Kidney glomerular epithelial cell (primary cell): Measurements from ENCODE around the gene WDR11.
"Not testable (repeated sequence)": the region's sequence is repeated elsewhere in the genome, so short reads cannot be mapped to it uniquely, and the experiment has no call there.

Experiments
- DNase-seq: peaks from one replicate; lab custom pipeline; 2025; lab: John Stamatoyannopoulos, UW

The WDR11 gene

GRCh38 chr10:120861178-120861855 lies 10.2 kb downstream of the WDR11 start:
- no peak for DNase-seq

- DNase-seq: no peak
Measured at GRCh38 chr10:120873741-120874140, 22.6 kb downstream of the WDR11 start.

- no peak for DNase-seq
Measured at GRCh38 chr10:120883071-120883470, 31.9 kb downstream of the WDR11 start.

GRCh38 chr10:120887482-120887881 lies 36.3 kb downstream of the WDR11 start:
- no peak for DNase-seq

GRCh38 chr10:120891365-120891764 lies 40.2 kb downstream of the WDR11 start:
- no peak for DNase-seq

GRCh38 chr10:120894556-120894955 lies 43.4 kb downstream of the WDR11 start:
- no peak for DNase-seq

- no peak for DNase-seq
Measured at GRCh38 chr10:120897343-120897742, 46.2 kb downstream of the WDR11 start.

- no peak for DNase-seq
Measured at GRCh38 chr10:120905268-120905667, 54.1 kb downstream of the WDR11 start.

GRCh38 chr10:120917521-120918250 lies 66.5 kb downstream of the WDR11 start:
- no peak for DNase-seq

- not testable (repeated sequence) for DNase-seq
Measured at GRCh38 chr10:120923886-120924285, 72.7 kb downstream of the WDR11 start.

GRCh38 chr10:120926611-120927010 lies 75.4 kb downstream of the WDR11 start:
- DNase-seq: no peak

- no peak for DNase-seq
Measured at GRCh38 chr10:120927352-120927751, 76.2 kb downstream of the WDR11 start.

GRCh38 chr10:120929166-120929565 lies 78.0 kb downstream of the WDR11 start:
- no peak for DNase-seq

- no peak for DNase-seq
Measured at GRCh38 chr10:120931423-120931822, 80.3 kb downstream of the WDR11 start.

GRCh38 chr10:120931999-120932398 lies 80.8 kb downstream of the WDR11 start:
- no peak for DNase-seq

- DNase-seq: no peak
Measured at GRCh38 chr10:120938822-120939221, 87.7 kb downstream of the WDR11 start.

GRCh38 chr10:120940299-120940900 lies 89.2 kb downstream of the WDR11 start:
- DNase-seq: no peak

GRCh38 chr10:120941501-120941900 lies 90.3 kb downstream of the WDR11 start:
- no peak for DNase-seq

GRCh38 chr10:120942806-120943413 lies 91.7 kb downstream of the WDR11 start:
- peak; percentile 66 for DNase-seq

- DNase-seq: no peak
Measured at GRCh38 chr10:120943542-120943941, 92.4 kb downstream of the WDR11 start.

- DNase-seq: no peak
Measured at GRCh38 chr10:120944586-120945125, 93.5 kb downstream of the WDR11 start.

- DNase-seq: no peak
Measured at GRCh38 chr10:120945182-120945581, 94.0 kb downstream of the WDR11 start.
